ENCODE results near the gene SUMO4. TPM values are rescaled to one million over a fixed set of nuclear protein-coding genes. Genes with fewer than 3 reads are reported as not detected.

SUMO4 gene
- 1 to 10 TPM in 1 of 4 donors, under 1 TPM in 1, not detected in 2; 0.33 to 6.3 TPM for total RNA-seq

DNA sequence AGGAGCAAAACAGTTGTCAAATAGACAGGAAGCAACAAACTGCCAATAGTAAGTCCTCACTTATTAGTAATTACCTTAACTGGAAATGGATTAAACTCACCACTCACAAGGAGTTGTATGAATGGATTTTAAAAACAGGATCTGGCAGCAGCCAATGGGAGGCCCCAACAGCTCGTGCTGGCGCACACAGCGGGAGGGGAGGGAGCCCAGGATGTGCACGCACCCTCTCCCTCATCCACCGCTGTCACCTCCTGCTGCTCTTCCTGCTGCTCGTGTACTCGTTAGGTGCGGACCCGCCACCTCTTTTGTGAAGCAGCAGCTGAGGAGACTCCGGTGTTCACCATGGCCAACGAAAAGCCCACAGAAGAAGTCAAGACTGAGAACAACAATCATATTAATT, at the start of gene SUMO4:
TSS of gene SUMO4 (plus strand) at position 213 of the 400 bp plus-strand sequence. CDS start at position 343, 130 bp downstream.
- ATAC-seq (no peak), DNase-seq (no peak)
- Histone ChIP-seq H3K9me3 (no peaks in the 10 kb centered on the region), H3K4me1 (no peaks in the 10 kb centered on the region), H3K36me3 (peaks cover 0 to 58% of the 10 kb centered on the region in 2 donors), H3K27me3 (no peaks in the 10 kb centered on the region), H3K4me3 (no peak within 1 kb of the TSS), H3K27ac (no peak within 1 kb of the TSS)
- TF ChIP-seq, protein P1, sequence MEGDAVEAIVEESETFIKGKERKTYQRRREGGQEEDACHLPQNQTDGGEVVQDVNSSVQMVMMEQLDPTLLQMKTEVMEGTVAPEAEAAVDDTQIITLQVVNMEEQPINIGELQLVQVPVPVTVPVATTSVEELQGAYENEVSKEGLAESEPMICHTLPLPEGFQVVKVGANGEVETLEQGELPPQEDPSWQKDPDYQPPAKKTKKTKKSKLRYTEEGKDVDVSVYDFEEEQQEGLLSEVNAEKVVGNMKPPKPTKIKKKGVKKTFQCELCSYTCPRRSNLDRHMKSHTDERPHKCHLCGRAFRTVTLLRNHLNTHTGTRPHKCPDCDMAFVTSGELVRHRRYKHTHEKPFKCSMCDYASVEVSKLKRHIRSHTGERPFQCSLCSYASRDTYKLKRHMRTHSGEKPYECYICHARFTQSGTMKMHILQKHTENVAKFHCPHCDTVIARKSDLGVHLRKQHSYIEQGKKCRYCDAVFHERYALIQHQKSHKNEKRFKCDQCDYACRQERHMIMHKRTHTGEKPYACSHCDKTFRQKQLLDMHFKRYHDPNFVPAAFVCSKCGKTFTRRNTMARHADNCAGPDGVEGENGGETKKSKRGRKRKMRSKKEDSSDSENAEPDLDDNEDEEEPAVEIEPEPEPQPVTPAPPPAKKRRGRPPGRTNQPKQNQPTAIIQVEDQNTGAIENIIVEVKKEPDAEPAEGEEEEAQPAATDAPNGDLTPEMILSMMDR (IDR thresholded peaks at IDR 0.05 in 4 of 5, conservative IDR thresholded peaks at IDR 0.05 in 1 of 5), result no peak
- no peak for TF ChIP-seq POLR2A (IDR thresholded peaks at IDR 0.05)
- in situ Hi-C loops (cut with MboI; ENCODE audit: low sequenced_read_pairs in 4 of 4), result loop anchor here in 1 of 4 donors (25.0 kb wide), 1 partner anchor 88 kb away; the partner anchor contains the start of gene TAB2
- intact Hi-C loops (cut with DNase I; ENCODE audit: low total_unique reads), result no loop called here

GRCh38 chr6:149354009-149354408, 46.1 kb upstream of the SUMO4 start:
- H3K4me3 ChIP-seq, result no peak overlapping the region
- no peak overlapping the region for H3K27ac ChIP-seq
- no peaks in the 10 kb centered on the region for H3K9me3 ChIP-seq
- ATAC-seq (no peak), DNase-seq (no peak)
- intact Hi-C loops (cut with DNase I; ENCODE audit: low total_unique reads), result no loop called here
- TF ChIP-seq, protein P1 (IDR thresholded peaks at IDR 0.05 in 4 of 5, conservative IDR thresholded peaks at IDR 0.05 in 1 of 5), result no peak
- TF ChIP-seq POLR2A (IDR thresholded peaks at IDR 0.05), result no peak
- H3K36me3 ChIP-seq, result no peaks in the 10 kb centered on the region
- in situ Hi-C loops (cut with MboI; ENCODE audit: low sequenced_read_pairs in 4 of 4), result no loop called here
- H3K4me1 ChIP-seq, result peaks cover 1 to 23% of the 10 kb centered on the region in 2 donors
- H3K27me3 ChIP-seq, result no peaks in the 10 kb centered on the region

DNA sequence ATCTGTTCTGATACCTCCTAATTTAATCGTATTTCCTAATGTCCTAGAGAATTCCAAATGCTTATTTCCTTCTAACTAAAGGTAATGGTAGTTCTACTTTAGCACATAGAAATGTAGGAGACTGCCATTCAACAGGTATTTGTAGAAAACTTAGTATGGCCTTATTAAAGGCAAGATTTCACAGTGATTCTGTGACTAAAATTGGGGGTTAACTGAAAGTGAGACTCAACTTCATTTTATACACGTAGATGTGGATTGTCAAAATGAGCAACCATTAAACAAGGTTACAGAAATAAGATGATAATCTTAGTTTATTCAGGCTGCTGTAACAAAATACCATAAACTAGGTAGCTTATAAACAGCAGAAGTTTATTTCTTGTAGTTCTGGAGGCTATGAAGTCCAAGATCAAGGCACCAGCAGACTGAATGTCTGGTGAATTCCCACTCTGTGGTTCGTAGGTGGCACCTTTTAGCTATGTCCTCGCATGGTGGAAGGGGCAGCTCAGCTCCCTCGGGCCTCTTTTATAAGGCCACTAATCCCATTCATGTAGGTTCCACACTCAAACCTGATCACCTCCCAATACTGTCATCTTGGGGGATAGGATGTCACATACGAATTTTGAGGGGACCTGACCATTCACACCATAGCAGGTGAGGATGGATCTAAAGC, 43.8 kb upstream of the SUMO4 start:
- Histone ChIP-seq H3K27me3 (no peaks in the 10 kb centered on the region), H3K36me3 (no peaks in the 10 kb centered on the region), H3K27ac (no peak overlapping the region), H3K4me1 (peaks cover 5 to 20% of the 10 kb centered on the region in 2 donors), H3K9me3 (no peaks in the 10 kb centered on the region), H3K4me3 (no peak overlapping the region)
- DNase-seq (no peak), ATAC-seq (no peak)
- no peak for TF ChIP-seq POLR2A (IDR thresholded peaks at IDR 0.05)
- TF ChIP-seq, protein P1 (IDR thresholded peaks at IDR 0.05 in 4 of 5, conservative IDR thresholded peaks at IDR 0.05 in 1 of 5), result no peak
- intact Hi-C loops (cut with DNase I; ENCODE audit: low total_unique reads) (no loop called here), in situ Hi-C loops (cut with MboI; ENCODE audit: low sequenced_read_pairs in 4 of 4) (no loop called here)

GRCh38 chr6:149357726-149358538, 42.1 kb upstream of the SUMO4 start:
- in situ Hi-C loops (cut with MboI; ENCODE audit: low sequenced_read_pairs in 4 of 4) (no loop called here), intact Hi-C loops (cut with DNase I; ENCODE audit: low total_unique reads) (no loop called here)
- DNase-seq, result no peak
- H3K27me3 ChIP-seq, result no peaks in the 10 kb centered on the region
- TF ChIP-seq, protein P1 (IDR thresholded peaks at IDR 0.05 in 4 of 5, conservative IDR thresholded peaks at IDR 0.05 in 1 of 5), result no peak
- TF ChIP-seq POLR2A (IDR thresholded peaks at IDR 0.05), result no peak
- H3K36me3 ChIP-seq, result no peaks in the 10 kb centered on the region
- no peaks in the 10 kb centered on the region for H3K9me3 ChIP-seq
- no peak for ATAC-seq
- no peak overlapping the region for H3K27ac ChIP-seq
- H3K4me3 ChIP-seq, result no peak overlapping the region
- H3K4me1 ChIP-seq, result peaks cover 5 to 19% of the 10 kb centered on the region in 2 donors

Data from gastrocnemius medialis (tissue), 4 donors.